H1 (cell line): ENCODE data around the gene GDNF. TPM values are rescaled to one million over a fixed set of nuclear protein-coding genes. Genes with fewer than 3 reads are reported as not detected.

Source experiments
- KDM4A ChIP-seq: IDR thresholded peaks from one replicate; pipeline ENCODE4 v1.7.1; 2012; ENCODE audit warnings: low read depth, mild to moderate bottlenecking, moderate library complexity, low read length, inconsistent platforms; ENCODE audit not compliant: severe bottlenecking
- PHF8 ChIP-seq: fragments of 200-600 bp; sonication (generic); conservative IDR thresholded peaks from 2 replicates; pipeline ENCODE4 v1.7.1; 2012; ENCODE audit warnings: low read depth, mild to moderate bottlenecking, inconsistent platforms, low read length, moderate library complexity
- RBBP5 ChIP-seq: IDR thresholded peaks from 2 replicates; pipeline ENCODE4 v1.7.1; 2012; ENCODE audit warnings: low read depth, mild to moderate bottlenecking, inconsistent platforms, low read length, moderate library complexity, borderline replicate concordance
- TBP ChIP-seq: IDR thresholded peaks from 2 replicates; pipeline ENCODE4 v1.6.1; 2011; ENCODE audit warnings: low read depth, low read length, improper control_type of control experiment
- polyA plus RNA-seq, 7 experiments: library from polyadenylated mRNA; depleted of rRNA in 3 of 7; stranded (reverse) in 5 of 7; unstranded in 2 of 7; fragments of >200 nt in 5 of 7; fragments of 200-250 nt in 2 of 7; gene quantifications; 1 replicate in 5 of 7; 2 replicates in 1 of 7; 4 replicates in 1 of 7; pipeline versions ENCODE4 v1.2.1 to v1.2.3, GENCODE V29; 2011 to 2013; ENCODE audit warnings: missing spikeins in 2 of 7, mixed read lengths in 2 of 7
- total RNA-seq: library from RNA; stranded (reverse); fragmentation: NEBNext Ultra II Directional; extraction: Animal tissue kit (Norgen Biotek cat#: 25700); gene quantifications from 2 replicates; pipeline ENCODE4 v1.2.1, GENCODE V29; 2021

The GDNF gene
- total and polyA plus RNA-seq, 2 of the 8 experiments (the other 6 are each of a cell fraction or from before 2014, with no cell fraction given) = 0.15 to 2.0 TPM

DNA sequence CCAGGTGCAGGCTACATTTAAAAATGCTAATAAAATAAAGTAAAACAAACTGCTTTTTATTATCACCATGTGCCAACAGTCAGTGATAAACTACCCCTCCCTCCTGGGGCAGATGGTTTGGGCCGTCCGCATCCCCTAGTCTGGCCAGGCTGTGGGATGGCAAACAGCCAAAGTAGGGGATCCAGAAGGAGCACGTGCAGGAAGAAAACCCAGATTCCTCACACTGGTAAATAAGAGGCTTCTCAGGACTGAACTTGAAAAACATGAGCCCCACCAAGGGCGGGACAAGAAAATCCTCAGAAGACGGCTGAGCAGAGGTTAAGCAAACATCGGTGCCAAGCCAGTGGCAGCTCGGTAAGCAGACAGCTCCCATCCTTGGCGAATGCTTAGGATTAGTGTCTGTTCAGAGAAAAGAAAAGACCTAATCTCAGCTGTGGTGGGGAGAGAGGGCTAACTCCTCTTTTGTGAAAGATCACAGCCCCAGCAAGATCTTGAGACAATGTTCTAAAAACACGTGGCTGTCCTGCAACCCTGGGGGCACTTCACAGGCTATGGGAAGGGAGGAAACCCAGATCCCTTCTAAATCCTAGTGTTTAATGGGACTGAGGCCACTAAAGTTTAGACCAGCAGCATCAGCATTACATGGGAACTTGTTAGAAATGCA is 46.5 kb upstream of the GDNF start (continued):
- TF ChIP-seq KDM4A (no peak), TBP (no peak), RBBP5 (no peak), PHF8 (no peak)
